CD4-positive, alpha-beta T cell treated with Interleukin-10 for 1 hour (primary cell): ENCODE measurements around the gene TMEM239.
A peak's percentile ranks its signal among the peaks of the same experiment; 100 is the strongest.

Source experiments
- DNase-seq: peaks from one replicate; pipeline ENCODE4 v3.0.0-alpha.2; 2020

TMEM239 gene

DNA sequence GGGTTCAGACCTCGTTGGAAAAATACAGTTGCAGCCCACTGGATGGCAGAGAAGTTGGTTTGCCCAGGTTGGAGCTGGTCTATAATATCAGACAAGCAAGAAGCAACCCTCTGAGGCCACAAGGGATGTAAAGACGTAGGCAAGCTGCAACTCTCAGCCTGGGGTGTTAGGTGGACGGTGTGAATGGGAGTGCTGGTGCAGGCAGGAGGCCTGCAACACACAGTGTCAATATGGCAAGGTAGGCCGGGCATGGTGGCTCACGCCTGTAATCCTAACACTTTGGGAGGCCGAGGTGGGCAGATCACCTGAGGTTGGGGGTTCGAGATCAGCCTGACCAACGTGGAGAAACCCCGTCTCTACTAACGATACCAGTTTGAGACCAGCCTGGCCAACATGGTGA lies 34.9 kb downstream of the TMEM239 start:
- no peak for DNase-seq

GRCh38 chr20:2858591-2858990 lies 42.4 kb downstream of the TMEM239 start:
- DNase-seq, result no peak

GRCh38 chr20:2859330-2860121 lies 43.4 kb downstream of the TMEM239 start:
- no peak for DNase-seq

DNA sequence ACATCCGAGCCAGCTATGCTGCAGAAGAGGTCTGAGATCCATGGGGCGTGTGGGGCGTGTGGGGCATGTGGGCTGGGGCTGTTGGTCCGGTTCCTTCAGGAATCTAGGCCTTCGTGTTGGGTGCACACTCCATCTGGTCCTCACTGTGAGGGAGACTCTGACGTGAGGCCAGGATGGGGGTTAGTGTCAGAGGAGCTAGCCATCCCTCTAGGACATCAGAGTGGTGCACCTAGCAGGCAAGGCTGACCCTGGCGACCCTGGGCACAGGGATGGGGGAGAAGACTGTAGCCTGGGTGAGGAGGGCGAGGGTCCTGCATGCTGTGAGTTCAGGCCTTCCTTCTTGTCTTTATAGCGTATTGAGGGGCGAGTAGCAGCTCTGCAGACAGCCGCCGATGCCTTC lies 48.5 kb downstream of the TMEM239 start:
- no peak for DNase-seq

DNA sequence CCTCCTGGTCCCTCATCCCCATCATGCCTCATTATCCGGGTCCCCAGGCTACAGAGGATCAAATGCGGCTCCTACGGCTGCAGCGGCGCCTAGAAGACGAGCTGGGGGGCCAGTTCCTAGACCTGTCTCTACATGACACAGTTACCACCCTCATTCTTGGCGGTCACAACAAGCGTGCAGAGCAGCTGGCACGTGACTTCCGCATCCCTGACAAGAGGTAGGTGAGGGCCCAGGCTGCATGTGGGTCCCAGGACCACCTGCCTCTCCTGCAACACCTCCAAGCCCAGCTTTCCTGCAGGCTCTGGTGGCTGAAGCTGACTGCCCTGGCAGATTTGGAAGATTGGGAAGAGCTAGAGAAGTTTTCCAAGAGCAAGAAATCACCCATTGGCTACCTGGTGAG lies 48.9 kb downstream of the TMEM239 start:
- no peak for DNase-seq

GRCh38 chr20:2865630-2866029 lies 49.5 kb downstream of the TMEM239 start:
- peak; percentile 55 for DNase-seq

- peak; percentile 17 for DNase-seq
Observed at GRCh38 chr20:2866236-2866635, 50.1 kb downstream of the TMEM239 start.

DNA sequence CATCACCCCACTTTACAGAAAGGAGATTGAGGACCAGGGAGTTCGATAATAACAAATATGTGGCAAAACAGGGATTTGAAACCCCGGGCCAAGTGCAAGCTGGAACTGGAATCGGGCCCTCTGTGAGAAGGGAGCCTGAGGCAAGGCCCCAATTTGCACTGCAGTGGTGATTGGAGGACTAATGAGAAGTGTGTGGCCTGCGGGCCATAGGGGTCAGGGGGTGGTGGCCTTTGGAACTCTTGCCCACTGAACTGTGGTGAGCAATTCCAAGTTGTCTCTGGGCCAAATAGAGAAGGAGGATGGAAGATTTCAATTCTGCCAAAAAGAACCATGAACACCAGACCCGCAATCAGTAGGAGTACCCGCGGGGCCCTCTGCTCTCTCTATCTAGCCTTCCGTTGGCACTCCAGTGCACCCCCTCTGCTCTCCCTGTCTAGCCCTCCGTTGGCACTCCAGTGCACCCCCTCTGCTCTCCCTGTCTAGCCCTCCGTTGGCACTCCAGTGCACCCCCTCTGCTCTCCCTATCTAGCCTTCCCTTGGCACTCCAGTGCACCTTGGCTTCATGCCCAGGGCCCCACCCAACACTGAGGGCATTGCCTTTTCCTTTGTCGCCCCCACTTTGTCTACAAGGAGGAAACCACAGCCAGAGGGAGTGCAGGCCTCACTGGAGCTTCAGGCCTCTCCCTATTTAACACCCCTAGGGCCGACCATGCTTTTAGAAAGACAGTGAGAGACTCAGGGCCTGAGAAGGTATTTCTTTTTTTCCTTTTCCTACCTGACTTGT lies 51.1 kb downstream of the TMEM239 start:
- DNase-seq, result no peak
